ENCODE results near the gene TUSC2.
A peak's percentile ranks its signal among the peaks of the same experiment; 100 is the strongest.

TUSC2 gene

DNA sequence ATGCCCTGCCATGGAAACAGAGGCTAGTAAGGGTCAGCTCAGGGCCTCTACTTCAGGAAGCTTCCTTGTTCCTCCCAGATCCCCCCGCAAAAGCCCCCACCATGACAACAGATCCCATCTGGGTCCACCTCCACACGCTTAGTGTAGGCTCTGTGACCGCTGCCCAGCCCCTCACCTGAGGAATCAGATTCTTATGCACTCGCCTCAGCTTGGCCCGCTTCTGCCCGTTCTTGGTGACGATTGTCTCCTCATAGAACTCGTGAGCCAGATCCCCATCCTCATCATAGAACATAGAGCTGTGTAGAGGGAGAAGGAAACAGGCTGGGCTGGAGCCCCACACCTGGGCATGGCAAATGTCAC lies 1.9 kb downstream of the TUSC2 start:
- TF ChIP-seq, protein P1, sequence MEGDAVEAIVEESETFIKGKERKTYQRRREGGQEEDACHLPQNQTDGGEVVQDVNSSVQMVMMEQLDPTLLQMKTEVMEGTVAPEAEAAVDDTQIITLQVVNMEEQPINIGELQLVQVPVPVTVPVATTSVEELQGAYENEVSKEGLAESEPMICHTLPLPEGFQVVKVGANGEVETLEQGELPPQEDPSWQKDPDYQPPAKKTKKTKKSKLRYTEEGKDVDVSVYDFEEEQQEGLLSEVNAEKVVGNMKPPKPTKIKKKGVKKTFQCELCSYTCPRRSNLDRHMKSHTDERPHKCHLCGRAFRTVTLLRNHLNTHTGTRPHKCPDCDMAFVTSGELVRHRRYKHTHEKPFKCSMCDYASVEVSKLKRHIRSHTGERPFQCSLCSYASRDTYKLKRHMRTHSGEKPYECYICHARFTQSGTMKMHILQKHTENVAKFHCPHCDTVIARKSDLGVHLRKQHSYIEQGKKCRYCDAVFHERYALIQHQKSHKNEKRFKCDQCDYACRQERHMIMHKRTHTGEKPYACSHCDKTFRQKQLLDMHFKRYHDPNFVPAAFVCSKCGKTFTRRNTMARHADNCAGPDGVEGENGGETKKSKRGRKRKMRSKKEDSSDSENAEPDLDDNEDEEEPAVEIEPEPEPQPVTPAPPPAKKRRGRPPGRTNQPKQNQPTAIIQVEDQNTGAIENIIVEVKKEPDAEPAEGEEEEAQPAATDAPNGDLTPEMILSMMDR (IDR thresholded peaks at IDR 0.05): no peak

DNA sequence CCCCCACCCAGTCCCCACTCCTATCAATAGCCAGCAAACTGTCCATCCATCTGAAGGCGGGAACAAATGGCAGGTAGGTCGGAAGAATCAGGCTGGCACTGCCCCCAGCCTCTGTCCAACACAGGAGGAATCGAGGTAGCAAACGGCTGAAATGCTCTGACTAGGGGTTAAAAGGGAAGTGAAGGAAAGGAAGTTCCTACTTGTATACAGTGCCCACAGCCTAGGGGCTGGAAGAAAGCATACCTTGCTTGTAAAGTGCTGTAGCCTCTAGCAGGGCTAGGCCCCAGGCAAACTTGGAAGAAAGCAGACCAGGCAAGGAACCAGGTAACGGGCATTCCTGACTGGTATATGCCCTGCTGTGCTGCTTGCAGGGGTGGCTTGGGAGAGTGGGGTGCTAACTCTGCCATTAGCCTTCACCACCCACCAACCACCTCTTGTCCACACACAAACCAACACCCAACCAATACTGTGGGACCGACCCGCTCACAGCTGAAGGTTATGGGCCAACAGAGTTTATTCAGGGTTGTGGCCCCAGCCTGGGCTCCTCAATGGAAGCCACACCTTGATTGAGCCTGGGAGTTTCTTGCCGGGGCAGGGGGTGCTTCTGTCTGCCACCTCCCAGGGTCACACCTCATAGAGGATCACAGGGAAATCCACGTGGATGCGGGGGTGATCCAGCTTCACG lies 2.4 kb downstream of the TUSC2 start:
- TF ChIP-seq, protein P1 (IDR thresholded peaks at IDR 0.05): no peak

DNA sequence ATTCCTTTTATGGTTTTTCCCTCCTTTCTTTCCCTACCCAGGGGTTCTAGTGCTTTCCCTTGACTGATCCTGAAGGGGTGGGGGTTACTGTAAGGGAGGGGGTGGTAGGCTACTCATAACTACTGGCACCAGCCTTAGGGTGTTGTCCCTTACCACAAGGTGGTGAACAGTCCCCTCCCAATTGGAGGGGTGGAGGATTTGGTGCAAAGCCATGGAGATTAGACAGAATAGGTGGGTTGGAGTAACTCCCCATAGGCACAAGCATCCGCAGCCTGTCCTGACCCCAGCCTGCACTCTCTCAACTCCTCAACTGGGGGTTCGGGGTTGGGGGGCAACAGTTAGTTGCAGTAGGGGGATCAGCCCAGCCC lies 2.9 kb downstream of the TUSC2 start:
- TF ChIP-seq, protein P1 (IDR thresholded peaks at IDR 0.05): no peak

DNA sequence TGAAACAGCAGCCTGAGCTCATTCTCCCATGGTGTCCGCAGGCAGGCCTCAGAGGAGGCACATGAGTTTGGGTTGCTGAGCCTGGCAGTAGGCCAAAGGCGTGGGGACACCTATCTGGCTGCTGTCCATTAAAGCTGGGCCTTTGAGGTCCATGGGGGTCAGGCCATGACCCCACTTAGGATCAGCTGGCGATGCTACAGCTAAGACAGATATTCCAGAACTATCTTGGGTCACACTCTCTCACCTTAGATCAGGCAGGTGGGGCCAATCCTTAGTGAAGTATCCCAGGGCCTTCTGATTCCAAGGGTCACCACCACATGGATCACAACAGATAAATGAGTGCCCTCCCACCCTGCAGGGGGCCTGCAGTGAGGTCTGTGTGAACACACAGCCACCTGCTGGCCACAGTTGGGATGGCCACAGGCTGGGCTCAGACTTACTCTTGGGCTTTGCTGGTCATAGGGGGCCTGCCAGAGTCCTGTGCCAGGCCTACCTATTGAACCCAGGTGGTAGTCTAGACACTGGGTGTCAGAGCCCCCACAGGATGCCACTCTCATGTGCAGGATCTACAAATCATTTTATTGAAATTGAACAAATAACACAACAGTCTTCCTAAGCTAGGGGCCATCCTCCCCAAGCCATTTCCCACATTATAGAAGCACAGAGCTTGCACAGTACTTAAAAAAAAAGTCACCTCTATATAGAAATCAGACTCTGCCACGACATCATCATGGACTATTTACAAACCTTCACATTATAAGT lies 3.5 kb downstream of the TUSC2 start:
- TF ChIP-seq, protein P1 (IDR thresholded peaks at IDR 0.05): peak; percentile 91

DNA sequence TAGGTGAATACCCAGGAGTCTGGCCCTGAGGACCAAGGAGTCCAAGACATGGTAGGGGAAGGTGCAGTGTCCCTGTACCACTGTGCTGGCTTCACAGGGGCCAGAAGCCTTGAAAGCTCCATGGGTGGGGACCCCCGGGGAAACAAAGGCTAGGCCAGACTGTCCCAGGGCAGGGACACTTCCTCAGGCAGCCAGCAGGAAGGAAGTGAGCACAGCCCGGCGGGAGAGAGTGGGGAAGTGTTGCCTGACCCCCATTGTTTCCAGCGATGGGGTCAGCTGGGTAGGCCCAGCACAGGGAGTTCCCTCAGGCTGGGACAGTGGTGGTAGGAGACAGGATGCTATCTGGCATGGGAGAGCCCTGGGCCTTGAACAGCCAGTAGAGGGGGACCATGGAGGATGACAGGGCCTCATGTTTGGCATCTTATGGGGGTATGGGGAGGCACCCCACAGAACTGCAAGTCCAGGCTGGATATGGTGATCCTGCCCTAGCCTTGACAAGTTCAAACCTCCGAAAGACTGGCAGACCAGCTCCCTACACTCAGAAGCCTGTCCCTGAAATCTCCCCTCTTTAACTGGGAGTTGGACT lies 4.3 kb downstream of the TUSC2 start:
- TF ChIP-seq, protein P1 (IDR thresholded peaks at IDR 0.05): no peak

DNA sequence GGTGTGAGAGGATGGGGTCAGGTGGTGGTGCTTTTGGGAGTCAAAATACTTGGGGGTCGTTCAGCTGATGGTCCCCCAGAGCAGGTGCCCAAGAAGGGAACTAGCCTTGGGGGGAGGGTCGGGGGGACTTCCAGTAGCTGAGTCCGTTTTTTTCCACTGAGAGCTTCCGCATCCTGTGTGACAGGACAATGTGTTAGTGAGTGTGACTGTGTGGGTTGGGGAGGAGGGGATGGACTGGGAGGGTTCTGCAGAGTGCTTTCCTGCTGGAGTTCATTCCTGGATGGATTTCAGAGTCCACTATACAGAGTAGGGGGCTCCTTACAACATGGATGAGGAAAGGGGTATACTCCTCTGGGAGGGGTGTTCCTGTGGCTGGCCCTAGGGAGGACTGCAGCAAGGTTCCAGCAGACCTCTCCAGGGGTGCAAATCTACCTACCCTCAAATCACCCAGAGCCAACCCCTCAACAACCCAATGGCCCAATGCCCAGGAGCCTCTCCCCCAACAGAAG lies 4.9 kb downstream of the TUSC2 start:
- TF ChIP-seq, protein P1 (IDR thresholded peaks at IDR 0.05): no peak

DNA sequence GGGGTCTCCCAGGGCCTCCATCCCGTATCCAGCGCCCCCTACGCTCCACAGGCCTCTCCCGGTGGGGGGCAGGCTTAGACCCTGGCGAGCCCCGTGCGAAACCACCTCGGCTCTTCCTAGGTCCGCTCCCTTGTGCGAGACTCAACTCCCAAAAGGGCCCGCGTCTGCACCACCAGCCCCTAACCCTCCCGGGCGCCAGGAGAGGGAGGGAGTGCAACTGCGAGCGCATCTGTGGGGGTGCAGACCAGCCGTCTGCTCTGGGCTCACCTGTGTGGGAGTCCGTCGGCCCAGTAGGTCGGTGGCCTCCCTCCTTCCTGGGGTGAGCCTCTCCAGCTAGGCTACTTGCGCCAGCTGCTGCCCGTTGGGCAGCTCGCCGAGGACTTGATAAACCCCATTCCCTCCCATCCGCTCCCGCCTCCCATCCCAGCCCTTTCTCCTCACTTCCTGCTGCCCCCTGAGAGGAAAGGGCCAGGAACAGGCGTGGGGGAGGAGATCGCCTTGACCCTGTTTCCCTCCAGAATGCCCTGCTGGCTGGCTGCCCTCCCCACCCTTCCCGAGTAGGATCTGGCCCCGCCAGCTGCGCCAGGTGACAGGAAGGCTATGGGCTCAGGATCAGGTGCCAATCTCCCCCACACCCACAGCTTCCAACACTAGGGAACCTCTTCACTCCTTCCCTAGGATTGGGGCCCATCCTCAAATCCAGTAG lies 5.5 kb downstream of the TUSC2 start, which contains the start of gene HYAL2:
HYAL2 (minus strand) TSS at position 360 of the 706 bp plus-strand sequence. CDS start 2,256 bp downstream, outside the sequence.
- TF ChIP-seq, protein P1 (IDR thresholded peaks at IDR 0.05): no peak
